Spleen (tissue), 13 donors: ENCODE data around the gene DNAJB4. TPM values are rescaled to one million over a fixed set of nuclear protein-coding genes. Genes with fewer than 3 reads are reported as not detected.
A peak's percentile ranks its signal among the peaks of the same experiment; 100 is the strongest.

Experiments used
- DNase-seq: peaks from one replicate; pipeline ENCODE4 v3.0.0-alpha.2; 2020
- H3K27ac ChIP-seq, 8 donors: fragments of 200-600 bp; sonication (generic) in 7 of 8; 1 replicate in 4 of 8; 2 replicates in 4 of 8; pipeline versions ENCODE4 v1.5.0 to v1.8.0; 2016 to 2021; ENCODE audit warnings: inconsistent platforms in 4 of 8, mild to moderate bottlenecking in 4 of 8, moderate library complexity in 1 of 8
- H3K27me3 ChIP-seq, 7 donors: fragments of 200-600 bp; sonication (generic) in 6 of 7; replicated peaks in 1 of 7; 1 replicate in 4 of 7; 2 replicates in 3 of 7; pipeline versions ENCODE4 v1.5.0 to v1.8.0; 2016 to 2021; ENCODE audit warnings: inconsistent platforms in 3 of 7, mild to moderate bottlenecking in 1 of 7
- H3K36me3 ChIP-seq, 6 donors: fragments of 200-600 bp; sonication (generic) in 5 of 6; 1 replicate in 4 of 6; 2 replicates in 2 of 6; pipeline versions ENCODE4 v1.5.0 to v1.8.0; 2016 to 2021; ENCODE audit warnings: inconsistent platforms in 2 of 6
- H3K4me1 ChIP-seq, 6 donors: fragments of 200-600 bp; sonication (generic) in 5 of 6; 1 replicate in 3 of 6; 2 replicates in 3 of 6; pipeline versions ENCODE4 v1.5.0 to v1.8.0; 2016 to 2021; ENCODE audit warnings: inconsistent platforms in 3 of 6
- H3K4me3 ChIP-seq, 8 donors: fragments of 200-600 bp; sonication (generic) in 7 of 8; 1 replicate in 4 of 8; 2 replicates in 4 of 8; pipeline versions ENCODE4 v1.5.0 to v1.8.0; 2016 to 2021; ENCODE audit warnings: inconsistent platforms in 4 of 8, mild to moderate bottlenecking in 4 of 8, moderate library complexity in 2 of 8
- H3K9me3 ChIP-seq, 8 donors: fragments of 200-600 bp; sonication (generic) in 7 of 8; 1 replicate in 4 of 8; 2 replicates in 4 of 8; pipeline versions ENCODE4 v1.5.0 to v1.8.0; 2016 to 2021; ENCODE audit warnings: inconsistent platforms in 4 of 8
- POLR2A ChIP-seq, 3 donors: fragments of 450-650 bp; IDR thresholded peaks; one replicate each; pipeline ENCODE4 v1.5.1; 2017; ENCODE audit warnings: antibody characterized with exemption in 3 of 3, mild to moderate bottlenecking in 1 of 3
- POLR2AphosphoS5 ChIP-seq, 3 donors: sonication (generic); formaldehyde crosslinking; IDR thresholded peaks; one replicate each; pipeline ENCODE4 v1.5.1; 2017; ENCODE audit warnings: antibody characterized with exemption in 3 of 3
- WGBS, 5 donors: extraction: QIAGEN DNeasy Blood & Tissue Kit in 3 of 5; methylation state at CpG; one replicate each; pipeline versions ENCODE4 v1.1.5 to v1.1.7; 2013 to 2018; 5-methylcytosine and 5-hydroxymethylcytosine counted together
- intact Hi-C: fragments of 100-400 bp; cut with DNase I; formaldehyde crosslinking; loops from one replicate; pipeline ENCODE4 v1.15.0; 2023; ENCODE audit warnings: low total_unique reads
- long read RNA-seq, 2 donors: transcript quantifications; one replicate each; lab custom pipeline, GENCODE V29; 2026
- polyA plus RNA-seq, 3 donors: library from polyadenylated mRNA; stranded (reverse); fragments of 200-250 nt; gene quantifications; one replicate each; pipeline ENCODE4 v1.2.1, GENCODE V29; 2013
- total RNA-seq, 7 donors: library from RNA; depleted of rRNA in 3 of 7; stranded (reverse); fragments of >200 nt in 3 of 7; fragmentation: NEBNext Ultra II Directional in 4 of 7; extraction: Animal tissue kit (Norgen Biotek cat#: 25700) in 4 of 7; gene quantifications; one replicate each; pipeline versions ENCODE4 v1.1.0 to v1.2.1, GENCODE V29; 2016 to 2021
- TF ChIP-seq, protein P1 (sequence below), 11 experiments: fragments of 200-600 bp in 7 of 11; fragments of 450-650 bp in 4 of 11; sonication (generic) in 4 of 11; IDR thresholded peaks in 8 of 11; conservative IDR thresholded peaks in 3 of 11; 1 replicate in 7 of 11; 2 replicates in 4 of 11; pipeline versions ENCODE4 v1.4.0 to v1.8.0; 2016 to 2021; ENCODE audit warnings: antibody characterized with exemption in 11 of 11, inconsistent platforms in 4 of 11, mild to moderate bottlenecking in 1 of 11
- donor health status: healthy with polysubstance abuse.
- donor health status: DM: no; HTN: no; CAD: no; lungs with moderate emphysema.
- donor health status: DM: no; HTN: no; CAD: no.
- donor health status: Bipolar disorder and iron deficiency.
- donor health status: healthy.
- donor health status: DM: no; HTN: no; CAD: no.
- donor health status: DM: yes; HTN: yes; CAD: no.

Gene DNAJB4
- total RNA-seq (10 to 100 TPM; 39.9 to 66.2 (median 57.9) TPM), polyA plus RNA-seq (10 to 100 TPM; 10.5 to 29.5 (median 11.4) TPM)
- long read RNA-seq, donor 1, partial matches to known transcripts = 19 of 25 reads
- long read RNA-seq, donor 1, other reads (novel, unspliced or antisense) = 0 of 25 reads
- long read RNA-seq, donor 2, transcript DNAJB4-201 (3 exons, 2,988 nt) = major isoform, 10 of 19 reads
- long read RNA-seq, donor 2, partial matches to known transcripts = 7 of 19 reads
- long read RNA-seq, donor 2, other reads (novel, unspliced or antisense) = 0 of 19 reads

DNA sequence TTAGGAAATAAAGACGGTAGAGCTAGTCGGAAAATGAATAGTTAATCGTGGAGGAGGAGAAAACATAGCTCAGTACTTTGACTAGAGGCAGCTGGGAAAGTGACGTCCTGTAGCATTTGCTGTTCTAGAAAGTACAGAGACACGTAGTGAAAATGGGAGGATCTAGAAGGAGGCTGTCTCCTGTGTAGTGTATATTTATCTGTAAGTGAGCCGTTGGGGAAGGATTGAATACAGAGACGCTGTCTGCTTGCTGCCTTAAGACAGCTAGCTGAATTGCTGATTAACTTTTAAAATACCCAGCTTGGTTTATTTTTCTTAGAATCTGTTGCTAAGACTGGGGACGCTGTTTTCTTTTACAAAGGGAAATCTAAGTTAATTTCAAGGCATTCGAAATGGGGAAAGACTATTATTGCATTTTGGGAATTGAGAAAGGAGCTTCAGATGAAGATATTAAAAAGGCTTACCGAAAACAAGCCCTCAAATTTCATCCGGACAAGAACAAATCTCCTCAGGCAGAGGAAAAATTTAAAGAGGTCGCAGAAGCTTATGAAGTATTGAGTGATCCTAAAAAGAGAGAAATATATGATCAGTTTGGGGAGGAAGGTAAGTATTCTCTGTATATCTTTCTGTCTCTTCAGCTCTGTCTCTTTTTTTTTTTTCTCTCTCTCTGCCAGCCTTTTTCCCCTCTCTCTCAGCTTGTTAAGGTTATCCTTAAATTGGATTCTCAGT is at the start of gene DNAJB4:
Gene DNAJB4, plus strand, starts transcription at position 221 of the 729 bp plus-strand sequence. Its CDS starts 172 bp downstream, at position 393.
- intact Hi-C loops = no loop called here
- Histone ChIP-seq H3K27ac (peak within 1 kb of the TSS; percentile 64 to 93 (median 90)), H3K4me1 (peaks cover under 1 to 86% (median 29%) of the 10 kb centered on the region in 6 donors), H3K36me3 (no peaks in the 10 kb centered on the region), H3K4me3 (peak within 1 kb of the TSS; percentile 30 to 70 (median 46)), H3K27me3 (no peaks in the 10 kb centered on the region), H3K9me3 (no peaks in the 10 kb centered on the region)
- TF ChIP-seq POLR2A (IDR thresholded peaks at IDR 0.05) (peak; percentile 81 to 99 (median 88)), POLR2AphosphoS5 (IDR thresholded peaks at IDR 0.05) (peak in 2 of 3 donors; percentile 13 to 95)
- TF ChIP-seq, protein P1, sequence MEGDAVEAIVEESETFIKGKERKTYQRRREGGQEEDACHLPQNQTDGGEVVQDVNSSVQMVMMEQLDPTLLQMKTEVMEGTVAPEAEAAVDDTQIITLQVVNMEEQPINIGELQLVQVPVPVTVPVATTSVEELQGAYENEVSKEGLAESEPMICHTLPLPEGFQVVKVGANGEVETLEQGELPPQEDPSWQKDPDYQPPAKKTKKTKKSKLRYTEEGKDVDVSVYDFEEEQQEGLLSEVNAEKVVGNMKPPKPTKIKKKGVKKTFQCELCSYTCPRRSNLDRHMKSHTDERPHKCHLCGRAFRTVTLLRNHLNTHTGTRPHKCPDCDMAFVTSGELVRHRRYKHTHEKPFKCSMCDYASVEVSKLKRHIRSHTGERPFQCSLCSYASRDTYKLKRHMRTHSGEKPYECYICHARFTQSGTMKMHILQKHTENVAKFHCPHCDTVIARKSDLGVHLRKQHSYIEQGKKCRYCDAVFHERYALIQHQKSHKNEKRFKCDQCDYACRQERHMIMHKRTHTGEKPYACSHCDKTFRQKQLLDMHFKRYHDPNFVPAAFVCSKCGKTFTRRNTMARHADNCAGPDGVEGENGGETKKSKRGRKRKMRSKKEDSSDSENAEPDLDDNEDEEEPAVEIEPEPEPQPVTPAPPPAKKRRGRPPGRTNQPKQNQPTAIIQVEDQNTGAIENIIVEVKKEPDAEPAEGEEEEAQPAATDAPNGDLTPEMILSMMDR (IDR thresholded peaks at IDR 0.05 in 8 of 11, conservative IDR thresholded peaks at IDR 0.05 in 3 of 11) = no peak
- WGBS, 5 donors = 1 to 2% (median 1%) methylated on average over 12 of the region's 12 CpGs
- DNase-seq = no peak

DNA sequence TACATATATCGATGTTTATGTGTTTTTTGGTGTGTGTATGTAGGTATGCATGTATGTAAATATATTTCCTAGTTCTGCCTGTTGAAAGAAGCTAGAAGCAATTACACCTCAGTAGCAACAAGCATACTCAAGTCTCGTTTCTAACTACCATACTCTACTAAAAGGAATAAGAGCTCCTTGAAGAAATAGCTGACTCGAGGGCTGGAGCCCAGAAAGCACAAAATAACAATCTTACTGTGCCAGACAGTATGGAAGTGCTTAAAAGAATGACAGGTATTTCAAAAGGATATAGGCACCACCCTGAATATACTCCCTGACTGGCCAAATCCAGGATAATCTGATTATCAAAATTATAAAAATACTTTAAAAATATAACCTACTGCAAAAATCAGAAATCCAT is 49.0 kb upstream of the DNAJB4 start:
- Histone ChIP-seq H3K9me3 (no peaks in the 10 kb centered on the region), H3K4me3 (no peak overlapping the region), H3K27ac (peak overlapping the region in 1 of 8 donors; percentile 12), H3K4me1 (peaks cover 11 to 30% (median 14%) of the 10 kb centered on the region in 6 donors), H3K27me3 (no peaks in the 10 kb centered on the region), H3K36me3 (peaks cover 0 to 100% (median 88%) of the 10 kb centered on the region in 6 donors)
- WGBS, 5 donors = 83 to 96% (median 88%) methylated on average over 3 of the region's 3 CpGs
- DNase-seq = no peak
- intact Hi-C loops = no loop called here
- TF ChIP-seq, protein P1 (IDR thresholded peaks at IDR 0.05 in 8 of 11, conservative IDR thresholded peaks at IDR 0.05 in 3 of 11) = no peak
- TF ChIP-seq POLR2A (IDR thresholded peaks at IDR 0.05) = no peak

DNA sequence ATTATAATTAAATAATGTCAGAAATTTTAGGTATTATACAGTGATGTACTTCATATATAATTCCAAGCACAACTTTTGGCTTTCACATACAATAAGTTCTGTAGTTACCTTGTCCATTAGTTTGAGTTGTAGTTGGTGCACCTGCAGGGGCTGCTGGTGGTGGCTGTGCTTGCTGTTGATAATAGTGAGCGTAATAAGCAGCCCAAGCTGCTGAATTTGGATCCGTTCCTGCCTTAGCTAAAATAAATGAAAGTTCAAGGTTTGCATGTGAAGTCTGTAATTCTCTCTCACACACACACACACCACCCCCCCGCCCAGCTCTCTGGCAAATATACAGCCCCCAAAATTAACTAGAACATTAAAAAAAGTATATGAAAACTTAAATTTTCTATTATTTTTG is 48.3 kb upstream of the DNAJB4 start:
- TF ChIP-seq, protein P1 (IDR thresholded peaks at IDR 0.05 in 8 of 11, conservative IDR thresholded peaks at IDR 0.05 in 3 of 11) = no peak
- TF ChIP-seq POLR2AphosphoS5 (IDR thresholded peaks at IDR 0.05) (no peak), POLR2A (IDR thresholded peaks at IDR 0.05) (no peak)
- Histone ChIP-seq H3K27ac (no peak overlapping the region), H3K4me3 (no peak overlapping the region), H3K27me3 (no peaks in the 10 kb centered on the region), H3K36me3 (peaks cover 5 to 100% (median 90%) of the 10 kb centered on the region in 6 donors), H3K9me3 (no peaks in the 10 kb centered on the region), H3K4me1 (peaks cover 5 to 23% (median 6%) of the 10 kb centered on the region in 6 donors)
- intact Hi-C loops = no loop called here
- no peak for DNase-seq
- 91 to 93% (median 92%) methylated on average over 3 of the region's 3 CpGs for WGBS, 5 donors

DNA sequence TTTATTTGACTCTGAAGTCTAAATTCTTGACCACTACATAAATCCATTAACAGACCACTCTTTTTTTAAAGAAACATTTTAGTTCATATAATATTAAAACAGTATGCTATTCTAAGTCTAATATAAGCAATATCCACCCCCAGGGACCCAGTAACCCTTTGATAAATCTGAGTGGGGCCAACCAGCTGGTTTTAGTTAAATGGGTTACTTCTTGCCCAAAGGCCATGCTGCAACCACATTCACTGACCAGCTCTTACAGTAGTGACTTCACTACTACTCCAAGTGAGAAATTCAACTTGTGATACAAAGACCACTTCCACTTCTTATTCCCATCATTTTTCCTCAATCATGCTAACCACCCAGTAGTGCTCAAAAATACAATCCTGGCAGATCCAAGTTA is 46.3 kb upstream of the DNAJB4 start:
- no peak overlapping the region for H3K4me3 ChIP-seq
- peaks cover 0 to 9% (median 0%) of the 10 kb centered on the region in 6 donors for H3K4me1 ChIP-seq
- H3K9me3 ChIP-seq = no peaks in the 10 kb centered on the region
- intact Hi-C loops = no loop called here
- DNase-seq = no peak
- H3K27ac ChIP-seq = no peak overlapping the region
- peaks cover 12 to 100% (median 96%) of the 10 kb centered on the region in 6 donors for H3K36me3 ChIP-seq
- H3K27me3 ChIP-seq = no peaks in the 10 kb centered on the region
- TF ChIP-seq POLR2A (IDR thresholded peaks at IDR 0.05) (no peak), POLR2AphosphoS5 (IDR thresholded peaks at IDR 0.05) (no peak)
- TF ChIP-seq, protein P1 (IDR thresholded peaks at IDR 0.05 in 8 of 11, conservative IDR thresholded peaks at IDR 0.05 in 3 of 11) = no peak
